ENCODE measurements around the gene TFB2M.

DNA sequence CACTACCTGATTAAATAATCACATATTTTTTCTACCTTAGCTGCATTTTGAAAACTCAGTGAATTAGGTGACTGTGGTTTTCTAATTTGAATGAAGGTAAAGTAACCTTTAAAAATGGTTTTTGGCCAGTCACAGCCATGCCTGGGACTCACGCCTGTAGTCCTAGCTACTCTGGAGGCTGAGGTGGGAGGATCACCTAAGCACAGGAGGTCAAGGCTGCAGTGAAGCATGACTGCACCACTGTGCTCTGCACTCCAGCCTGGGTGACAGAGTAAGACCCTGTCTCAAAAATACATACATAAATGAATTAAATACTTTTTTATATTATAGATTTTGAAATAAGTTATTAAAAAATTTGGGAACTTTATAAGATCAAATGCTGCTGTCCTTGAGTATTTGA is 5.9 kb upstream of the TFB2M start:
- no peak for TF ChIP-seq TAF1 (IDR thresholded peaks at IDR 0.05; ENCODE audit: borderline replicate concordance, insufficient read depth, low read length)
- no peak for TF ChIP-seq POLR2AphosphoS5 (IDR thresholded peaks at IDR 0.05; ENCODE audit: low read depth, low read length)

All from PFSK-1 (cell line).